NCI-H1417 (cell line): ENCODE measurements around the gene GTF2I.
A peak's percentile ranks its signal among the peaks of the same experiment; 100 is the strongest.
"Not testable (repeated sequence)": the region's sequence is repeated elsewhere in the genome, so short reads cannot be mapped to it uniquely, and the experiment has no call there.

Experiments
- DNase-seq, 3 experiments: peaks; one replicate each; lab custom pipeline; 2025; lab: John Stamatoyannopoulos, UW

Gene GTF2I

DNA sequence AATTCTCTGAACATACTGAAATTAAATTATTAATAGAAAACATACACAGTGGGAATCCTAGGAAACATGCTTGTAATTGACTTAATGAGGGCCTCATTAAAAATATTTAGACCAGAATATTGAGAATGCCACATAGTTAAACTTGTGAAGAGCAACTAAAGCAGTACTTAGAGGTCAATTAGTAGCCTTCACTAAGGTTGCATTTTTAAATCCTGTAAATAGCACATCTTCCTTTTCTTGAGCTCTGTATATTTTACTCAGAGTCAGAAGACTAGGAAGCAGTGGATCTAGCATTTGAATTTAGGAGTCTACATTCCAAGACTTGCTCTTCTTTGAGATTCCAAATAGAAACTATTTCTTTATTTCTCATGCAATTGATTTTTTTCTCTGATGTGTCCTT is 56.0 kb downstream of the GTF2I start:
- DNase-seq, result no peak

DNA sequence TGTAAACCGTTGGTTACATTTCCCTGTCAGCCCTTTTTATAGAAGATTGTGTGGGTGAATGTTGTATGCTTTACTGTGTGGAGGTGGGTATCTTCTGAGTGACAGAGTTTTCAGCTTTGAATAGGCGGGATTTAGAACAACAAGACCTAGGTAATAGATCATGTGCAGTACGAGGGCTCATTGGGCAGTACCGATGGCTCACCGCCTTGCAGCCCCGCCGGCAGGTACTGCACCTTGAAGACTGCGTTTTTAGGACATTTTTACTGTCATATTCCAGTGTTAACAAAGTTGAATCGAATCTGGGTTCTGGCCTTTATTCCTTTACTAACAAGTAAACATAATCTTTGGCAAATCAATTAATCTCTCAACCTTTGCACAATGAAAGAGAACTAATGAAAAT is 60.4 kb downstream of the GTF2I start:
- no peak for DNase-seq

DNA sequence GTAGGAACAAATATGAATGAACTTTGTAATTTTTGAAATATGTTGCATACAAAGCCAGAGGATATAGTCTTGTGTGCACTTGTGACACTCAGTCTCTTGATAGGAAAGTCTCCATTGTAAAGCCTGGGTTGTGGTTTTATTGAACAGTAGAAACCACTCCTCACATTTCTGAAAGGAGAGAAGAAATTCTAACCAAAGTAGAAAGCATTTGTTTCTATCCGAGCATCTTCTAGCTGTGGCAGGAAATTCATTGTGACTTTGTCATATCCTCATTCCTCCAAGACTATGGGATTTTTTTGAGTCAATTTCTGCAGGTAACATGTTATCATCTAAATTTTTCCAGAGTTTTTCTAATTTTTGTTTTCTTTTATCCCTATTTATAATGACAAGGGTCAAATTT is 60.8 kb downstream of the GTF2I start:
- no peak for DNase-seq

DNA sequence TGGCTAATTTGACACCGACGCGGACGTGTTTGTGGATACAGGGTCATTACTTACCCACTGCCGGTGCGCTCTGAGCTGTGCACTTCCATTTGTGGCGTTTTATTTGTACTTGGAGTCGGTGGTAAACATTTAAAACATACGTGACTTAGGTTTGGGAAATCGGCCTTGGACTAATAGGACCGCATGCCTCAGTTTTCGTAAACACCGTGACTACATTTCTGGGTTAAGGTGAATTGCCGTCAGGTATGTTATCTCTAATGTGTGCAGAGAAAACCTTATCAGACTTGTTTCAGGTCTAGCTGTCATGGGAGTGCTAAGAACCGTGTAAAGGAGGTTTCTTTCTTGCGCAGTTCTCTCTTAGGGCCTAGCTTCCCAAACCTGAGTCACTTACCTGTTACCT is 64.6 kb downstream of the GTF2I start:
- DNase-seq, result peak in 1 of 3 experiments; percentile 45

DNA sequence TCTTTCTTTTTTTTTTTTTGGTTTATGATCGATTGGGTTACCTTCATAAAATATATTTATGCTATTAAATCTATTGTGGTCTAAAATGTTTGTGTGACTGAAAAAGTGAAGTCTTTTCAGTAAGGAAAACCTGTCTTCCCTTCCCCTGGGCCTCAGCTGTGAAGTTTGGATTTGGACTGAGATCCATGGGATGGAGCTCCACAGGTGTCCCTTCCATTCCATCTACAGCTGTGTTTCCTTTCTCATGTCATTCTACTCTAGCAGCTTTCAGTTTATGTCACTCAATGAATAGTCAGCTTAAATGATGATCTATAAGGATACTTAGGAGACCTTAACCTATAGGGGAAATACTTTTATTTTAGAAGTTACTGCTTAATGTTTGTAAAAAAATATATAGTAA is 68.3 kb downstream of the GTF2I start:
- DNase-seq, result no peak

DNA sequence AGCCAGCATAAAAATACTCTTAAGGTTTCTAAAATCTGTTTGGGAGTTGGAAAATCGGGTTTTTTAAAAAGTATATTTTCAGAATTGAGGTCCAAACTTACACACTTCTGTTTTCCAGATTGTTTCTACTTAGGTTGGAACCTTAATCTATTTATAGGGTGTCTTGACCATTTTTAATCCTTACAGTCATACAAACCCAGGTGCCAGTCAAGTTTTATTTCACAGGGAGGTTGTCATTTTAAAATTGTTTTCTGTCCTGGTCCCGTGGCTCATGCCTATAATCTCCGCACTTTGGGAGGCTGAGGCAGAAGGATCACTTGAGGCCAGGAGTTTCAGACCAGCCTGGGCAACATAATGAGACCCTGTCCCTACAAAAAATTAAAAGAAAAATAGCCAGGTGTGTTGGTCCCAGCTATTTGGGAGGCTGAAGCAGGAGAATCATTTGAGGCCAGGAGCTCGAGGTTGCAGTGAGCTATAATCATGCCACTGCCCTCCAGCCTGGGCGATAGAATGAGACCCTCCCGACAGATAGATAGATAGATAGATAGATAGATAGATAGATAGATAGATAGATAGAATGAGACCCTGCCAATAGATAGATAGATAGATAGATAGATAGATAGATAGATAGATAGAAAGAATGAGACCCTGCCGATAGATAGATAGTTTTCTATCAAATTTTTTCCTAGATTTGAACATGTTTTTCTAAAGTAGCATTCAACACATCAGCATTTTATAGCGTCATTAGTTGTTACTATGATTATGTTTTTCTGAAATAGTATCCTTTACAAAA is 69.0 kb downstream of the GTF2I start:
- no peak for DNase-seq

DNA sequence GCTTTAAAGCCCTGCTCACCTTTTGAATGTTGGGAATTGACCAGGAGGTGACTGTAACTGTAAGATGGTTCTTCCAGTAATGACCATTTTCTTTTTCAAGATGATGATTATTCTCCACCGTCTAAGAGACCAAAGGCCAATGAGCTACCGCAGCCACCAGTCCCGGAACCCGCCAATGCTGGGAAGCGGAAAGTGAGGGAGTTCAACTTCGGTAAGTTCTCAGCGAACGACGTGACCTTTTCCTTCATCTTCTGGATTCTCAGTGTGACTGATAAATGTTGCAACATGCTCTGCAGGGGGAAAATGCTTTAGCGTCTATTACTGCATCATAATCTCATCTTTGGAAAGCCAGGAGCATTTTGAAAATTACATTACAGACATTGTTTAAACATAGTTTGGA is 71.2 kb downstream of the GTF2I start:
- DNase-seq, result not testable (repeated sequence)

DNA sequence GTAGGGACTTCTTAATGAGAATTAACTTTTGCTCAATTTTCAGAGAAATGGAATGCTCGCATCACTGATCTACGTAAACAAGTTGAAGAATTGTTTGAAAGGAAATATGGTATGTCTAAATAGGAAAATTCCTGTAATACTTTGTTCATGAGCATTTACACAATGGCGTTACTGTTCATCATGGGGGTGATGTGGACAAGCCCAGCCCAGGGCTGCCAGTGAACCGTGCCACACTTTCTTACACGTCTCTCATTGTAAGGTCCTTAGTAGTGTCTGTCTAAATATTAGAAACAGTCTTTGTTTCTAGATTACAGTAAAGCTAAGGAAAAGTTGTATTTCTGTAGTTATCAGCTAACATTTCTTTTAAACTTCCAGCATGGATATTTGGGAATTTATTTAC is 72.7 kb downstream of the GTF2I start:
- not testable (repeated sequence) for DNase-seq

DNA sequence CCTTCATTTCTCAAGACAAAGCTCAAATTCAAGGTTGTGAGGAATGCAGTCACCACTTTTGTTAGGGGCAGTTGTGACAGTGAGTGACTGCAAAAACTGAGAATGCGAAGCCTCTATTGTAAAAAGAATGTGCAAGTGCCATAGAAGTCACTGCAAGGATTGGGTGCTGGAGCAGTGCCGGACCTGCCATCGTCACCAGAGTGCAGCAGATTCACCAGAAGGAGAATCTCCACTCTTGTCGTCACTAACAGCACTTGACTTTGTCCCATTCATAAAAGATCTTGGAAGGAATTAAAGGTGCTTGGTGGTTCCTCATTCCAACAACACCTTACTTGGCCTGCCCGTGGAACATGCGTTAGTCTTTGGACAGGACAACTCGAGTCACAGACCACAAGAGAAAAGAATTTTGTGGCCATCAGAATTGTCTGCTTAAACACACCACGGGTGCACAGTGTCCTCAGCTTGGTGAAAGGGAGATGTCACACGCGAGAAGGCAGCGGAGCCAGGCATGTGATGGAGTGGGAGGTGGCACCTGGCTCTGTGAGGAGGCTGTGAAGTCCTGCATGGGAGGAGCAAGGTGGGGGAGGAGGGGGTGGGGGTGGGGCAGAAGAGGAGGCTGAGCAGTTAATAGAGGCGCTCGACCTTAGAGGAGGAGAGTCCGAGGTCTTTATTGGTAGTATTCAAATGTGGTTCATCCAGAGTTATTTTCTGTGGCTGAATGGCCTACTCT is 82.6 kb downstream of the GTF2I start:
- DNase-seq, result not testable (repeated sequence)

DNA sequence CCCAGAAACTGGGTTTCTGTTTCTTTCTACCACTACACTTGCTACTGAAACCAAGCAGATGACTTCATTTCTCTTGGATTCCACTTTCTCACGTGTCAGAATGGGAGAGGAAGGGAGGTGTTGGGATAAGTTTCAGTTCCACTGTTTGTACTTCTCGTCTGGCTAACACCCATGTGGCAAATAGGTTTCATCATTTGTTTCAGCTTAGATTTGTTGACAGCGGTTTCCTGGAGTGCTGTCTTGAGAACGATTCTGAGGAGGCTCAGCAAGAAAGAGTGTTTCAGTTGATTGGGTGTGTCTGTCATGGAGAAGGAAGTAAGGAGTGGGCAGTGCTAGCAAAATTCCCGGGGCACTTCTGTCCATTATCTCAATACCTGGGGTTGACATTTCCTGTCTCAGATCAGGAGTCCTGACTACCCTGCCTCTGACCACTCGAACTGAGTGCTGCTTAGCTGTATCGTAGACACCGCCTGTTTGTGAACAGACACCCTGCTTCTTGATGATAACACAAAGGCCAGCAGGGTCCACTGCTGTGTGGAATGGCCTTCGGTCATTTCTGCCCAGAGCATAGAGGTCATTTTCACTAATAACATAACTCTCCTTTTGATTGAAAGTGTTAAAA is 86.5 kb downstream of the GTF2I start:
- not testable (repeated sequence) for DNase-seq

DNA sequence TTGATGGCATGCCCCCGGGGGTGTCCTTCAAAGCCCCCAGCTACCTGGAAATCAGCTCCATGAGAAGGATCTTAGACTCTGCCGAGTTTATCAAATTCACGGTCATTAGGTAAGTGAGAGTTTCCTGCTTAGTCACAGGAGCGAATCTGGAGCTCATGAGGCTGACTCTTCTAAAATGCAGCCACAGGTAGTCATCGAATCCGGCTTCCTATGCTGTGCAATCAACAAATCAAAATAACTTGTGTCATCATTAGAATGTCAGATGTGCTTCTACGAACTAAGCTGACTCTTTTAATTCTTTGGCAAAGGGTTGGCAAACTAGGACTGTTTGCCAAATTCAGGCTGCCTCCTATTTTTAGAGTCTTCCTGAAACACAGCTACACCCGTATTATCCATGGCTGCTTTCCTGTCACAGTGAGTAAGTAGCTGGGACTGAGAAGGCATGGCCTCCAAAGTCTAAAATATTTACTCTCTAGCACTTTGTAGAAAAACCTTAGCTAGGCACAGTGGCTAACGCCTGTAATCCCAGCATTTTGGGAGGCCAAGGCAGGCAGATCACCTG is 96.5 kb downstream of the GTF2I start:
- DNase-seq, result not testable (repeated sequence)

DNA sequence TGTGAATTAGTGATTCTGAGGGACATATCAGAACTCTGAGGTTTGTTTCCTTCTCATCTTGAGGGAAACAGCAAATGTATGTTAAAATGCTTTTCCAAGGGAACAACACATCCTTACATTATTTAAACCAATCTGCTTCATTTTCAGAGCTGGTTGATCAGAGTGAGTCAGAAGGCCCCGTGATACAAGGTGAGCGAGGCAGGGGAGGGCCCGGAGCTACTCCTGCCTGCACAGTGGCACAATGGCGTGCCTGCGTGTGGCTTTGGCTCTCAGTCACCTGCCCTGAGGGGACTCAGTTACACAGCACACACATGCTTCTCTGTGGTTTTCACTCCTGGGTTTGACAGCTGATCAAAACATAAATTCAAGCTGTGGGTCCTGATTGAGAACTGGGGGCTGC is 99.2 kb downstream of the GTF2I start:
- not testable (repeated sequence) for DNase-seq

DNA sequence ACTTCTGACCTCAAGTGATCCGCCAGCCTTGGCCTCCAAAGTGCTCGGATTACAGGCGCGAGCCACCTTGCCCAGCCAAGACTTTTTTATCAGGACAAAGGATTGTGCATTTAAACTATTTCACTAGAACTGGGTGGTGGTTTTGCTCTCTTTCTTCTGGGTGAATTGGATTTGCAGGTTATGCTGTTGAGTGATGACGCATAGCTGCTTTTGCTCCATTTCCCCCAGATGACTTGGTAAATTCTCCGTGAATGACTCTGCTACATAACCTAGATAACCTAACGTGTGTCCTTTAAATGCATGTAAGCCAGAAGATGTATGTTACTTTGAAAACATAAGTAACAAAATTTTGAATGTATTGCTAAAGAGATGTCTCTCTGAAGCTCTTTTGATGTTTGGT is 100.8 kb downstream of the GTF2I start:
- not testable (repeated sequence) for DNase-seq

DNA sequence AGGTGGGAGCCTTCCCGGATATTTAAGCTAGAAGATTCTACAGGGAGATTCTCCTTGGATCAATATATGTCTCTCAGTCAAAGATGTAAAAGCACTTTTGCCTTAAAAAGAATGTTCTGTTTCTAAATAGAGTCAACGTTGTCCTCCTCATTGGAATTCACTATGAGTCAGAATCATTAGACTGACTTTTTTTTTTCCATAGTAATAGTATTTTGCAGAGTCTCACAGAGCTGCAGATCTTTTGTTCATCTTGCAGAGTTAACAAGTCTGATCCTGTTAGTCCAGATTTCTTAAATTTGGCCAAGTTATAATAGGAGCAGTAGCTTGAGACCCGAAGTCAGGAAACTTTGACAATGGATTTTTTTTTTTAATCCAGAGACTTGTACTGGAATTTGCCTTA is 101.5 kb downstream of the GTF2I start:
- not testable (repeated sequence) for DNase-seq

DNA sequence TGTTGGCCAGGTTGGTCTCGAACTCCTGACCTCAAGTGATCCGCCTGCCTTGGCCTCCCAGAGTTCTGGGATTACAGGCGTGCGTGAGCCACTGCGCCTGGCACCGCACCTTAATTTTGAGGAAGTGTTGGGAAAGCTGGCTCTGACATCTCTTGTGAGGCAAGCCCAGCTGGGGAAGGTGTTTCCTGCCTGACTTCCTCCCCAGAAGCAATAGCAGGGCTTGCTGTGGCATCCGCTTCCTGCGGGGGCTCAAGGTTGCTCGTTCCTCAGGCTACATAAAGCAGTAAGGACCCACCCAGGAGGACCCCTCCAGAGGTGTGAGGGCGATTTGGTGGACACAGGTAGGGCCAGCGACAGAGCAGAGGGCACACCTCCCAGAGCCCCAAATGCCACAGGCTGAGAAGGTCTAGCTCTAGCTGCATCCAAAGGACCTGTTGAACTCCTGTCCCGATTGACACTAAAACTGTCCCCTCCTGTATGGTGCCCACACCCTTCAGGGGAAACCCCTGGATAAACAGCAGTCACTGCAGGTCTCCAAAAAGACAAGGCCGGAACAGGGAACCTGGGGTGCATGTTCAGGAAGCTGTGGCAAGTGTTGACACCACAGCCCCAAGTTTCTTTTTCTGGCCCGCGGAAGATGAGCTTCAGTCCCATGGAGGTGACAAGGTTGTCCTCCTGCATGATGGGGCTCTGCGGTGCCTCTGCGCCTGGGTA is 107.8 kb downstream of the GTF2I start:
- not testable (repeated sequence) for DNase-seq

DNA sequence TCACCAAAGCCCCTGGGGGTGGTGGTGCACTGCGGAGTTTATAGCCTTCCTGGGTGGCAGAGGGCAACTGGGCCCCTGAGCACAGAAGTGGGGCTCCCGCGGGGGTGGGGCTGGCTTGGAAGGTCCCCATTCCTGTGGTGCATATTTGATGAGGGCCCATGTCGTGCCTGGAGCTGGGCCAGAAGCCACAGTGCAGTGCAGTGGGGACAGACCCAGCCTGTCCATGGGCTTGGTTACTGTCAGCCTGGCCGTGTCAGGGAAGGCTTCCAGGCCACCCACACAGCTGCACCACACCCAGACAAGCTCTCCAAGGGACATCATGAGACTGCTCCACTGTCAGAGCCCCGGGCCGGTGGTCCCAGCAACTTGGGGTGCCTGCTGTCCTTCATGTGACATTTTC is 109.0 kb downstream of the GTF2I start:
- not testable (repeated sequence) for DNase-seq

DNA sequence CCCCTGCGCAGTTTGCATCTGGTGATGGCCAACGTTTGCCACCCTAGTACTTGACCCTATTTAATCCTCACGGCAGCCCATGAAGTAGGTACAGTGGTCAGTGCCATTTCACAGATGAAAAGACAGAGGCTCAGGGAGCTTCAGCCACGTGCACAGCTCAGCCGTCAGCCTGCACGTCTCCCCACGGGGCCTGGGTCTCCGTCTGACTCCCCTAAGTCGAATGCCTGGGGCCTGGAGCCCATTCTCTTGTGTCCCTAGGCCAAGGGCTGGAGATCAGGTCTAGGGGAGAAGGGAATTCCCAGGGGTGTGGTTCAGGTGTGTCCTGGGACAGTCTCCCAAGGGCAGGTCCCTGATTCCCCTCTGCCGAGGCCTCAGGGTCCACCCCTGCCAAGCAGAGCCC is 109.5 kb downstream of the GTF2I start:
- DNase-seq, result not testable (repeated sequence)

DNA sequence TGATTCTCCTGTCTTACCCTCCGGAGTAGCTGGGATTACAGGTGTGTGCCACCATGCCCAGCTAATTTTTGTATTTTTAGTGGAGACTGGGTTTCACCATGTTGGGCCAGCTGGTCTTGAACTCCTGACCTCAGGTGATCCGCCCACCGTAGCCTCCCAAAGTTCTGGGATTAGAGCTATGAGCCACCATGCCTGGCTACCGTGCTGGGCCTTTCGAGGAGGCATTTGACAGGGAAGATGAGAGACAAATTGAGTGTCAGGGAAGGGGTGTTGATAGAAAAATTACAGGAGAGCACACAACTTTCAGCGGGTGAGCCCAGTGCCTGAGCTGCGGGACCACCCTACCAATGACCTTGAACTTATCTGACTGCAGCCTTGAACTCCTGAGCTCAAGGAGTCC is 112.5 kb downstream of the GTF2I start:
- DNase-seq, result not testable (repeated sequence)

DNA sequence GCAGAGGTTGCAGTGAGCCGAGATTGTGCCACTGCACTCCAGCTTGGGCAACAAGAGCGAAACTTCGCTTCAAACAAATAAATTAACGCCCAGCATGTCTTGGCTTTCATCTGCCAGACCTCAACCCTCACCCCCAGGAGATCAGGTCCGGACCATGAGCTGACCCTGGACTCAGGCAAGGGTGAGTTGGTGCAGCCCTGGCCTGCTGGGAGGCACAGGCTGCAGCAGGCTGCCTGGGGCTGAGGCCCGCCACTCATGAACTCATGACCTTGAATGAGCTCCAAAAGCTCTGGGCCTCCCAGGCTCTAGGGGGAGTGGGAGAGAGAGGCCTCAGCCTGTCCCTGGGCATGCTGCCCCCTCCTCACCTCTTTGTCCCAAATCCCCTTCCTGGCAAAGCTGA is 114.6 kb downstream of the GTF2I start:
- DNase-seq, result not testable (repeated sequence)

DNA sequence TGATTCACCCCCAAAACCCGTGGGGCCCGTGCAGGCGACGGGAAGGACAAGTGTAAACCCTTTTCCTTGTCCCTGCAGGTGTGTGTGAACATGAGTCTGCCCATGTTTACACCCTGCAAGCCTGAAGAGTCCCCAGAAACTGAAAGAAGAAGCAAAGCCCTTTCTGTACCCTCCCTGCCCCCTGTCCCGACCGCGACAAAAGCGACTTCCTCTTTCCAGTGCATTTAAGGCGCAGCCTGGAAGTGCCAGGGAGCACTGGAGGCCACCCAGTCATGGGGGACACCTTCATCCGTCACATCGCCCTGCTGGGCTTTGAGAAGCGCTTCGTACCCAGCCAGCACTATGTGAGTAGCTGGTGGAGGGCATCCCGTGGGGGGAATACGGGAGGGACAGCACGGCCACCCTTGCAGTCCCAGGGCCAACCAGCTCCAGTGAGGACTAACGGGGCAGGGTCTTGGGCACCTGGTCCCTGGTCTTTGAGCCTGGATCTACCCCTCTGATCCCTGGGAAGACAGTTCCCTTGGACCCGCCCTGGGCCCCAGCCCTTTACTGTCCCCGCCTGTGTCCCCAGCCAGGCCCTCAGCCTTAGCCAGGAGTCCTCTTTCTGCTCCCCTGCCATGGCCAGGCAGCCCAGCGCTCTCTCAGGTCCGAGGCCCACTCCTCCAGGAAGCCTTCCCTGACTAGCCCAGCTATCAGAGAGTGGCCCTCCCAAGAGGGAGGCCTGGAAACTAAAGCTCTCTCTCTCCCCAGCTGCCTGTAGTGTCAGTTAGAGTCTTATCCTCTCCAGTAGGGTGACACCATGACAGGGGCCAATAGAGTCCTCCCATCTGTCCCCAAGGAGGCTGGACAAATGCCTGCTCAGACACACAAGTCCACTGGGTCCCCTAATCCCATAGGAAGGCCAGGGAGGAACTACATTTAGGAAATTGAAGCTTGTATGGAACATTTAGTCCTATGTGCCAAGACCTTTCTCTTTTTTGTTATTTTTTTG is 116.5 kb downstream of the GTF2I start, which contains the start of gene NCF1:
NCF1 (plus strand) TSS at position 252 of the 991 bp plus-strand sequence; CDS start at position 273, 21 bp downstream.
- DNase-seq, result not testable (repeated sequence)
